SK-N-SH (cell line): ENCODE measurements around the gene CHL1. TPM values are rescaled to one million over a fixed set of nuclear protein-coding genes. Genes with fewer than 3 reads are reported as not detected.

ENCODE experiments used
- CTCF ChIA-PET: fragments of 300-600, 350-600 bp; formaldehyde crosslinking; extraction: SDS; loops from one replicate; lab custom pipeline; 2021; lab: Yijun Ruan, JAX
- POLR2A ChIA-PET: fragments of 350-600 bp; sonication (Branson Sonifier 250); formaldehyde crosslinking; extraction: SDS; loops from one replicate; lab custom pipeline; 2020; ENCODE audit warnings: antibody characterized with exemption, inconsistent platforms; lab: Yijun Ruan, JAX
- DNase-seq: peaks from one replicate; pipeline ENCODE4 v3.0.0; 2012
- H2AFZ ChIP-seq: fragments of 200-600 bp; sonication (generic); 2 replicates; pipeline ENCODE4 v1.8.1; 2016; ENCODE audit warnings: antibody characterized with exemption, mild to moderate bottlenecking, low read depth
- H3F3A ChIP-seq: fragments of 200-600 bp; sonication (generic); replicated peaks from 2 replicates; pipeline ENCODE3; 2016; ENCODE audit warnings: antibody characterized with exemption, mild to moderate bottlenecking; ENCODE audit not compliant: insufficient read depth
- H3K27ac ChIP-seq, 2 experiments: fragments of 200-500 bp in 1 of 2; fragments of 200-600 bp in 1 of 2; sonication (Bioruptor generic) in 1 of 2; sonication (generic), shearing (Covaris generic) in 1 of 2; 2 replicates each; pipeline versions ENCODE4 v1.5.1 to v1.6.1; 2014 to 2016; ENCODE audit warnings: low read depth in 2 of 2, inconsistent platforms in 1 of 2, low read length in 1 of 2, mild to moderate bottlenecking in 1 of 2, mixed read lengths in 1 of 2
- H3K27me3 ChIP-seq: fragments of 200-600 bp; sonication (generic), shearing (Covaris generic); 2 replicates; pipeline ENCODE4 v1.6.1; 2016; ENCODE audit warnings: mixed run types; ENCODE audit not compliant: insufficient read depth
- H3K36me3 ChIP-seq, 2 experiments: fragments of 200-500 bp in 1 of 2; fragments of 200-600 bp in 1 of 2; sonication (Bioruptor generic) in 1 of 2; sonication (generic) in 1 of 2; replicated peaks in 1 of 2; 2 replicates each; pipeline versions ENCODE3 to v1.5.1; 2014 to 2016; ENCODE audit warnings: low read length in 1 of 2, mild to moderate bottlenecking in 1 of 2; ENCODE audit not compliant: insufficient read depth in 2 of 2, control insufficient read depth in 1 of 2
- H3K4me1 ChIP-seq, 2 experiments: fragments of 200-500 bp in 1 of 2; fragments of 200-600 bp in 1 of 2; sonication (Bioruptor generic) in 1 of 2; sonication (generic), shearing (Covaris generic) in 1 of 2; 2 replicates each; pipeline versions ENCODE4 v1.5.1 to v1.6.1; 2014 to 2016; ENCODE audit warnings: low read depth in 1 of 2, low read length in 1 of 2, mixed run types in 1 of 2; ENCODE audit not compliant: insufficient read depth in 2 of 2, control insufficient read depth in 1 of 2
- H3K4me2 ChIP-seq: fragments of 200-600 bp; sonication (generic), shearing (Covaris generic); 2 replicates; pipeline ENCODE4 v1.6.1; 2017; ENCODE audit warnings: mixed run types
- H3K4me3 ChIP-seq, 2 experiments: fragments of 200-500 bp in 1 of 2; fragments of 200-600 bp in 1 of 2; sonication (Bioruptor generic) in 1 of 2; sonication (generic), shearing (Covaris generic) in 1 of 2; 2 replicates each; pipeline versions ENCODE4 v1.5.1 to v1.8.1; 2014 to 2016; ENCODE audit warnings: low read depth in 2 of 2, inconsistent platforms in 1 of 2, low read length in 1 of 2, mild to moderate bottlenecking in 1 of 2, mixed read lengths in 1 of 2, moderate library complexity in 1 of 2
- H3K79me2 ChIP-seq: fragments of 200-600 bp; sonication (generic); 2 replicates; pipeline ENCODE4 v1.8.1; 2017; ENCODE audit warnings: mild to moderate bottlenecking; ENCODE audit not compliant: insufficient read depth
- H3K9ac ChIP-seq: fragments of 200-600 bp; sonication (generic); 2 replicates; pipeline ENCODE4 v1.6.1; 2017; ENCODE audit warnings: mixed run types
- H3K9me2 ChIP-seq: fragments of 200-600 bp; sonication (generic); 2 replicates; pipeline ENCODE4 v1.6.1; 2017; ENCODE audit warnings: mixed run types
- H3K9me3 ChIP-seq: fragments of 200-600 bp; sonication (generic); 2 replicates; pipeline ENCODE4 v1.6.1; 2017; ENCODE audit warnings: mixed run types, mild to moderate bottlenecking, moderate library complexity
- H4K20me1 ChIP-seq: fragments of 200-600 bp; sonication (generic); 2 replicates; pipeline ENCODE4 v1.6.1; 2017; ENCODE audit warnings: mild to moderate bottlenecking, mixed run types; ENCODE audit not compliant: insufficient read depth
- CHD2 ChIP-seq: fragments of 150-350 bp; IDR thresholded peaks from 2 replicates; pipeline ENCODE4 v1.6.1; 2018; ENCODE audit warnings: low read length; ENCODE audit not compliant: partially characterized antibody
- ELF1 ChIP-seq: IDR thresholded peaks from 2 replicates; pipeline ENCODE4 v1.4.0; 2012
- FOXJ3 ChIP-seq: sonication (generic); formaldehyde crosslinking; IDR thresholded peaks from 2 replicates; pipeline ENCODE4 v1.5.1; 2020; ENCODE audit warnings: mild to moderate bottlenecking, missing genetic modification reagents
- GATA2 ChIP-seq: sonication (generic); formaldehyde crosslinking; IDR thresholded peaks from 2 replicates; pipeline ENCODE4 v1.5.0; 2020; ENCODE audit warnings: mild to moderate bottlenecking, missing genetic modification reagents
- JUND ChIP-seq: IDR thresholded peaks from 2 replicates; pipeline ENCODE4 v1.4.0; 2012
- NFIC ChIP-seq: IDR thresholded peaks from 2 replicates; pipeline ENCODE4 v1.4.0; 2012; ENCODE audit warnings: borderline replicate concordance
- NRF1 ChIP-seq: IDR thresholded peaks from 2 replicates; pipeline ENCODE4 v1.6.1; 2012; ENCODE audit warnings: low read depth, mild to moderate bottlenecking, low read length
- RAD21 ChIP-seq: IDR thresholded peaks from 2 replicates; pipeline ENCODE4 v1.6.1; 2012; ENCODE audit warnings: mild to moderate bottlenecking, low read length
- RCOR1 ChIP-seq: fragments of 150-350 bp; IDR thresholded peaks from 2 replicates; pipeline ENCODE4 v1.6.1; 2017; ENCODE audit warnings: antibody characterized with exemption, low read length
- REST ChIP-seq: IDR thresholded peaks from 2 replicates; pipeline ENCODE4 v1.6.1; 2012; ENCODE audit warnings: mild to moderate bottlenecking, low read depth, low read length, moderate library complexity
- RXRA ChIP-seq: IDR thresholded peaks from 2 replicates; pipeline ENCODE4 v1.4.0; 2012; ENCODE audit warnings: low read depth, mild to moderate bottlenecking, borderline replicate concordance
- TAF1 ChIP-seq: IDR thresholded peaks from 2 replicates; pipeline ENCODE4 v1.6.1; 2012; ENCODE audit warnings: low read depth, mild to moderate bottlenecking, low read length, moderate library complexity, borderline replicate concordance
- USF1 ChIP-seq: IDR thresholded peaks from 2 replicates; pipeline ENCODE4 v1.4.0; 2012; ENCODE audit warnings: low read depth, borderline replicate concordance
- USF2 ChIP-seq: fragments of 150-350 bp; IDR thresholded peaks from 2 replicates; pipeline ENCODE4 v1.6.1; 2017; ENCODE audit warnings: antibody characterized with exemption, low read length, low read depth, borderline replicate concordance
- YY1 ChIP-seq: IDR thresholded peaks from 2 replicates; pipeline ENCODE4 v1.4.0; 2012; ENCODE audit warnings: low read depth, mild to moderate bottlenecking
- WGBS: methylation state at CpG from one replicate; pipeline ENCODE4 v1.1.6; 2017; ENCODE audit warnings: low lambda C conversion rate; 5-methylcytosine and 5-hydroxymethylcytosine counted together
- polyA plus RNA-seq, 3 experiments: library from polyadenylated mRNA; depleted of rRNA; stranded (reverse); fragments of >200 nt; gene quantifications; 2 replicates each; pipeline ENCODE4 v1.2.3, GENCODE V29; 2012

Gene CHL1
- polyA plus RNA-seq, 1 of the 3 experiments (the other 2 are of a cell fraction), result not detected

- POLR2A ChIA-PET, result no interaction called here
- Histone ChIP-seq H3K9me2 (no peaks in the 10 kb centered on the region), H3F3A (no peaks in the 10 kb centered on the region), H4K20me1 (no peaks in the 10 kb centered on the region), H3K9ac (no peak overlapping the region), H3K27me3 (no peaks in the 10 kb centered on the region), H3K9me3 (no peaks in the 10 kb centered on the region), H3K79me2 (no peaks in the 10 kb centered on the region), H3K4me2 (no peak overlapping the region), H3K36me3 (no peaks in the 10 kb centered on the region), H3K27ac (no peak overlapping the region), H3K4me1 (no peaks in the 10 kb centered on the region), H2AFZ (no peak overlapping the region), H3K4me3 (no peak overlapping the region)
- TF ChIP-seq RAD21, result no peak
- no peak for TF ChIP-seq REST
- no peak for TF ChIP-seq USF1
- no peak for TF ChIP-seq GATA2 (CRISPR knock-in tag)
- no peak for TF ChIP-seq YY1
- TF ChIP-seq JUND, result no peak
- no peak for TF ChIP-seq USF2
- TF ChIP-seq FOXJ3 (CRISPR knock-in tag), result no peak
- no peak for TF ChIP-seq CHD2
- TF ChIP-seq TAF1, result no peak
- no peak for TF ChIP-seq RCOR1
- TF ChIP-seq NFIC, result no peak
- TF ChIP-seq NRF1, result no peak
- no peak for TF ChIP-seq ELF1
- no peak for TF ChIP-seq RXRA
- WGBS, result 28% methylated on average over 3 of the region's 3 CpGs
- no peak for DNase-seq
- CTCF ChIA-PET, result no interaction called here
These were observed 115.7 kb downstream of the CHL1 start for GRCh38 chr3:312160-312733.
